A172 (cell line): ENCODE results near the gene DENND1A. TPM values are rescaled to one million over a fixed set of nuclear protein-coding genes. Genes with fewer than 3 reads are reported as not detected.
"Not testable (repeated sequence)": the region's sequence is repeated elsewhere in the genome, so short reads cannot be mapped to it uniquely, and the experiment has no call there.

Experiments used
- DNase-seq: peaks from one replicate; pipeline ENCODE4 v3.0.0-alpha.2; 2015; ENCODE audit warnings: low spot score
- total RNA-seq: library from RNA; depleted of rRNA; stranded (reverse); fragments of >200 nt; shearing (Covaris generic); gene quantifications from 2 replicates; pipeline ENCODE4 v1.2.3, GENCODE V29; 2014

Gene DENND1A
- total RNA-seq, 1 experiment from 2014 or later = 30.8 TPM

DNA sequence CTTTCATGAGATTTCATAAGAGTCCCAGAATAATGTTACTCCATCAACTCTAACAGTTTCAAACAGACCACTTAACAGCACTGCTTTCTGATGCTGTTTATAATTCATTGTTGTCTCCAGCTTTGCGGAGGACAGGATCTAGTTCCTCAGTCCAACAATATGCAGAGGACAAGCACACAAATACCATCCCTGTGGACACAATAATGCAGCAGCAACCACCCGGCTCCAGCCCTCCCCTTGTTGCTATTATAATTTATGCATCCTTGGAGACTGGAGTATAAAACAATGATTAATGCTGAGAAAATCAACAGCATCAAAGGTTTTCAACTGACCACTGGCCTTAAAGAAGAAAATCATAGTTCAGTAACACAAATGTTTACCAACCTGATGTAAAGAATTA is 108.3 kb downstream of the DENND1A start:
- DNase-seq = no peak

DNA sequence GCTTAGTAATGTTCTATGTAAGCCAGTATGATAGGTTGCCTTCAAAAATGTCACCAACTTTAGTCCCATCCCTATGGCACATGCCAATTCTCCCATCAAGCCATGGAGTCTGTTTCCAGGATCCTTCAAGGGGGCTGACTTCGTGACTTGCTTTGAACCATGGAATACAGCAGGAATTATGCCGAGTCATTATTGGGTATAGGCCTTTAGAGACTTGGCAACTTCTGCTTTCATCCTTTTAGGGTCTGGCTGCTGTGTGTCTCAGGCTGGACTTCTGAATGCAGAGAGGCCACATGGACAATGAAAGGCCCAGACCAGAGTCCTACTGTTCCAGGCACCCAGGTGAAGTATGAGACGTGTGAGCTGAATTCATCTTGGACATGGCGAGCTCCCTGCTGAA is 109.8 kb downstream of the DENND1A start:
- DNase-seq = no peak

- DNase-seq = no peak
Measured at GRCh38 chr9:123816817-123817472, 113.0 kb downstream of the DENND1A start.

DNA sequence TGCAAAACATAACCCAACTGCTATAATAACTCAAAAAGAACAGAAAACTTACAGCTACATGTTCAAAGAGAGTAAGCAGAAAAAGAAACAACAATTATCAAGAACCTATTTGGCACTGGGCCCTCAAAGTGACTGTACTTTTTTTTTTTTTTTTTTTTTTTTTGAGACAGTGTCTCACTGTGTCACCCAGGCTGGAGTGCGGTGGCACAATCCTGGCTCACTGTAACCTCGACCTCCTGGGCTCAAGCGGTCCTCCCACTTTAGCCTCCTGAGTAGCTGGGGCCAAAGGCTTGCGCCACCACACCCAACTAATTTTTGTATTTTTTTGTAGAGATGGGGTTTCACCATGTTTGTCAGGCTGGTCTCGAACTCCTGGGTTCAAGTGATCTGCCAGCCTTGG is 114.1 kb downstream of the DENND1A start:
- DNase-seq = not testable (repeated sequence)

- no peak for DNase-seq
Measured at GRCh38 chr9:123814496-123814895, 115.4 kb downstream of the DENND1A start.

DNA sequence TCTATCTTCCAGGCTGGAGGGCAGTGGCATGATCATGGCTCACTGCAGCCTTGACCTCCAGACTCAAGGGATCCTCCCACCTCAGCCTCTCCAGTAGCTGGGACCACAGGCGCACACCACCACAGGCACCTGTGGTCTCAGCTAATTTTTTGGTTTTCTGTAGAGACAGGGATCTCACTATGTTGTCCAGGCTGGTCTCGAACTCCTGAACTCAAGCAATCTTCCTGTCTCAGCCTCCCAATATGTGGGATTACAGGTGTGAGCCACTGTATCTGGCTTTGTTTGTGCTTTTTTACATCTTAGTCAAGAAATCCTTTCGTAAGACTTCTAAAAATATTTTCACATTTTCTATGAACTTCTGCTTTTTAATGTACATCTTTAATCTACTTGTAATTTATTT is 116.9 kb downstream of the DENND1A start:
- no peak for DNase-seq

DNA sequence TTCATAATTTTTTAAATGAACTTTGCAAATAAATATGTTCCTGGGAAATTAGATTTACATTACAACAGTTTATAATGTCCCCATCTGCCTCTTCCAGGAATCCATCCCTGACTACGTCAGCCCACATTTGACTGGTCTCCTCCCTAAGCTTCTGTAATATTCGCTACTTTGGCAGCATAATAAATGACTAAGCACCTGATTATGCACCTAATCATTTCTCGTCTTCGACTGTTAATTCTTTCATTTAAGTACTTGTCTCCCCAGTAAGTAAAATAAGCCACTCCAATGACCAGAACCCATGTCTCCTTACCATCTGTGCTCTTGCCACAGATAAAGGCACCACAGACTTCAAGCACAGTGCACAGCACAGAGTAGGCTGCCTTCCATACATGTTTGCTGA is 122.7 kb downstream of the DENND1A start:
- no peak for DNase-seq

GRCh38 chr9:123806829-123807228 is 123.1 kb downstream of the DENND1A start:
- no peak for DNase-seq

- DNase-seq = no peak
Measured at GRCh38 chr9:123798195-123798594, 131.7 kb downstream of the DENND1A start.

DNA sequence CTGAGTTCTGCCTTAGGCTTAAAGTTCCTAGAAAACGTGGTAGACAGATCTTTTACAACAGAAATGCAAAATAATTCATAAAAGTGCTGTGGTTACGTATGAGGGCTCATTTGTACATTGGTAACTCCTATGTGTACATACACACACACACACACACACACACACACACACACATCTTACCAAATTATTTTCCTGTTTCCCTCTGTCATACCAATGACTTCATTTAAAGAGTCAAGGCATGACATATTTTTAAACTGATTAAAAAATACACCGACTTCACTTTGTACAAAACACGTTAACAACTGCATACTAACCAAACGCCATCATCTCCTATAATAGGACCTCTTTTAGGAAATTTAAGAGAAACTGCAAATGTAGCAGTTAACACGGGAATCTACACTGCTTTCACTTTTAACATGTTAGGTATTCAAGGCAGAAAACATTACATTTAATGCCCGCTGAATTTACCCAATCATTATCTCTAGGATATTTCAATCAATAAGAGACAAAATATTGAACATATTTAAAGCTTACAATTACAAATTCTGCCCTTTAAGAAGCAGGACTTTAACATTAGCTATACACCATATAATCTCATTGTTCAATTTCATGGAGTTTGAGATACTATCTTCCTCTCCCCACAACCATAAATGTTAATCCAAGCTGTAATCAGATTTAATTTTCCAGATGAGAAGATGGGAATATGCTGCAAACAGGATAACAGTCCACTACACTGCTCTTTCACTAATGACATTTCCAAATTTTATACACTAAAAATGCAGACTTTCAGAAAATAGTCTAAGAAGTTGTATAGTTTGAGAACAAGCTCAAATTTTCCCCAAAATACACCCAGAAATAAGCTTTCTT is 133.1 kb downstream of the DENND1A start:
- no peak for DNase-seq

DNA sequence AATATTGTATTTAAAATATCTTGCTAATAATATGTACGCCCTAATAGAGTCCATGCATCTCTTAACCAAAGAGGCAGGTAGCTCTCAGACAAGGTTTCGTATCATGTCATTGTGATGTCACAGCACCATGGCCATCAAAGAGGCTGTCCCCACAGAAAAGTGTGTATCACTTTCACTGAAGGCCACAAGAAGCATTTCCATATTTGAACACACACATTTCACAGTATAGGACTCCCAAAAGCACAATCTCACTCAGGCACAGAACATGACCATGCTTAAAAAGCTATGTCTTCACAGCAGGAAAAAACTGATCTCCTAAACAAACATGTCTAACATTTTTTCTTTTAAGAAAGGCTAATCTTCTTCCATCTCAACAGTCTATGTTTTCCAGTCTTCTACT is 133.8 kb downstream of the DENND1A start:
- no peak for DNase-seq

DNA sequence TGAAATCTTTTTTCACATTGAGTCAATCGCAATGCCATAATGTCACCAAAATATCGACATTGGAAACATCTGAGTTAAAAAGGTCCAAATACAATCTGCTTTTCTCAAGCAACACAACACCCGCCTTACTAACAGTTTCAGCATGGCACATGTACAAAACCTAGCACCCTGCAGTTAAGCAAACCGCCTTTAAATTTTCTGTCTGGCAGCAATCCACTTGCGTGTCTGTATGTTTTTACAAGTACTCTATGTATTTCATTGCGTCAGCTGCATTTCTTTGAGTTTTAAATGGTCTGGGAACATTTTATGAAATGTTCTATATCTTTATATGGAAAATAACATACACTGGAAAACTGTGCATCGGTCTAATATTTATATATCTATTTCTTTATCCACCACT is 134.6 kb downstream of the DENND1A start:
- DNase-seq = no peak

DNA sequence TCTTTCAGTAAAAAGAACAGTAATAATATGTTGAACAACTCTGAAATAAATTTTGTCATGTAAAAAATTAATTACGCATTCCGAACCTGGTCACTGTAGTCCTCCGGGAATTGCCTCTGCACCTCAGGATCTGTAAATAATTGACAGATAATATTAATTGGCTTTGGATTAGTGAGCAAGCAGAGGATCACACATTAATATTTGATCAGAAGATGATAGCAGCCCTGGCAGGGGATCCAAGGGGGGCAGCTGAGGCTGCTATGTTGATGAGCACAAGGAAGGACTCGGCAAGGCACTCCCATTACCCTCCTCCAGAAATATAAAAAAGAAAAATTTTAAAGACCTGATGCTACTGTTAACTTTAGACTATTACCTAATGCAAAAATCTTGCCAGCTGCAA is 137.4 kb downstream of the DENND1A start:
- no peak for DNase-seq

- no peak for DNase-seq
Measured at GRCh38 chr9:123789554-123790292, 140.2 kb downstream of the DENND1A start.

GRCh38 chr9:123787416-123787815 is 142.5 kb downstream of the DENND1A start:
- DNase-seq = no peak

DNA sequence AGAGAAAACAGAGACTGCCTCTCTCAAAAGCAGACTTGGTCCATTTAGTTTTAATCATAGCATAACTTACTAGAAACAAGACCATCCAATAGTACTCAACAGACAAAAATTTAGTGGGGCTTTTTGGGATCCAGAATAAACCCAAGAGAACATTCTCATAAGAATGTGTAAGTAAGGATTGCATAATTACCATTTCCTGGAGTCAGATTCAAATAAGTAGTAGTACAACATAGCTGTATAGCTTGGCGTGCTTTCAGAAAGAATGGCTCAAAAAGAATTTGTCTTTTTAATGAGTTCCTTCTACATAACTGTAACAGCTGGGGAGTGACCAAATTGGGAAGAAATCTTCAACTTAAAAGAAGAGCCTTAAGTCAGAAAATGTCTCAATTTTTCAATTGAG is 145.4 kb downstream of the DENND1A start:
- no peak for DNase-seq

DNA sequence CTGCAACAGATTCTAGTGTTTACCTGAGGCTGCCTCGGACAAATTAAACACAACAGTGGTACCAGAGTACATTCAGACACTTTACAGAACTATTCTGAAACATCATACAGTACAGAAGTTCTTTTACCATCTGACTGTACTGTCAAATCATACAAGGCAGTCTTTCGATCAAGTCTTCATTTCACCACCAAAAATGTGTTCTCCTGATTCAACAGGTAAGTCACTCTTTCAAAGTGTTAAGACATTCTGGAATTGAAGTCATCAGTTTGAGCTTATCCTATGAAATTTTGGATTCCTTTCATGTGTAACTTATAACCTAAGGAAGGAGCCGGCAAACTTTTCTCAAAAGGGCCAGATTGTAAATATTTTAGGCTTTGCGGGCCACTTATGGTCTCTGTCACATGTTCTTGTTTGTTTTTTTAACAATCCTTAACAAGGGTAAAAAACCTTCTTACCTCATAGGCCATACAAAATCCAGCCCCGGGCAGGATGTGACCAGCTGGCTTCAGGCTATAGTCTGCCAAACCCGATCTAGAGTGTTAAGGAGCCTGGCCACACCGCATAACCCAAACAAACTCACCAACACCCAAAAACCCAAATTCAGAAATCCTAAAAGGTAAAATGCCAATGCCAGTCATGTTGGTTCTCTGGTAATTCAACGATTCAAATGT is 151.6 kb downstream of the DENND1A start:
- DNase-seq = no peak

DNA sequence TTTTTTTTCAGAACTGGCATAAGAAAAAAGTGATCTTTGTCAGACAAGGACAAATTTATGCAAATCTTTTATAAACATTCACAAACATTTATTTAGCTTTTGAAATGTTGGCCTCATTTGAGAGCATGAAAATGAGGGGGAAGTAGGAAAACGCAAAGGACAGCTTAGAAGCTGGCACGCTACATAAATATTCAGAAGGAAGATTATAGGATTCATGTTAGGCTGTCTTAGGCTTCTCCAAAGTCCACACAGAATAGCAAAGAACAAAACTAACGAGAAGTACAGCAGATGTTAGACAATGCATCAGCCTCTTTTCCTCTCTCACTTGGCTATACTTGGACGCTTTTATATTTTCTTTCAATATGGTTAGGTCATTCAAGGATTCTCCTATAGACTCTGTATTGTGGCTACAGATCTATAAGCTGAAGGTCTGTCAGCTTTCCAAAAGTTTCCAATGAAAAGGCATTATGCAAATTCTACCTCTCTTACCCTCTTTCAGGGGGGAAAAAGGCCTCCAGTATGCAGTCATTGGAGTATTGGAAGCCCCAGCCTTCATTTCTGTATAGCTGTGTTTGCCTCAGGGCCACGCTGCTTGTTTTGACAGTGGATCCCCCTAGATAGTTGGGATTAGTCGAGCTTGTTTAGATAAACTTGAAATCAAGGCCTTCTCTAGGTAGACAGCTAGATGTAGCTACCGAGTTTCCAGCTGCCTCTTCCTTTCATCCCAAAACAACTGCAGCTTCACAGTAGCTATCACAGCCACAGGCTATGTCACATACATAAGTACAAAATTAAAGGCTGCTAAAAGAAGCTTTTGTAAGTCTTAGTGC is 153.0 kb downstream of the DENND1A start:
- DNase-seq = no peak

DNA sequence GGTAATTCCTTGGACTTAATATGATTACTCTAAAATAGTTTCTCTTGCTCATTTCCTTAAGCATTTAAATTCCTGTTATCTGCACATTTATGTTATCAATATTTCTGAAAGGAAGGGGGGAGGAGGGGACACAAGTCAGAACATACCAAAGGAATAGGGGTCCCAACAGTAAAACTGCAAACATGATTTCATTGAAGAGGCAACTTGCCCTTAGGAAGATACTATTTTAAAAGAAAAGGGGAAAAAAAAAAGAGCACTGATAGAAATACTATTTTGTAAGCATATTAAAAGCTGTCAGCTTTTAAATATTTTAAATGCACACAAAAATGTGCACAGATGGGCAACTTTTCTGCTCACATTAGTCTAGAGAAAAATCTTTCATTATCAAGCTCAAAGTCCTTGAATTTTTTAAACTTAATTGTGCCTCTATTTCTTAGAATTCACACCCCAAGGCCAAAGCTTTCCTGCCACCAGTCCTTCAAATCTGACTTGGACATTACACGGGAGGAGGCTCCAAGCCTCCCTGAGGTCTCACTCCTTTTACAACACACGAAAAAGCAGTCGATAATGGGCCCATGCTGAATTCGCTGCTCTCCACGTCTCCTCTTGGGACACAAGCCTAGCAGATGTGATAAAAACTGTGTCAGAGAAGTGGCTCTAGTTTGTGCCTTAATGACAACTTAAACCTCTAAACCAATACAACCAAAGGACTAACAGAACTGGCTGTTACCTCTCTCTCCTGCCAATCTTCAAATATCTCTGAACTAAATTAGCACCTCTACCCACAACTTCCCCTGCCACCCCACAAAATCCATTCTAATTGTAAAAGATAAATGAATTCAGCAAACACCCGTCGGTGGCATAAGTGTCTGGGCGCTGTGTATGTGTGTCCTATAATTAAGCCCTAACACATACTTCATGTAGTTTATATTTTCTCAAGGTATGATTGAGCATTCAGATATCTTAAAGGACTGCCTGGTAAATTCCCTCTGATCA is 154.3 kb downstream of the DENND1A start:
- DNase-seq = no peak

DNA sequence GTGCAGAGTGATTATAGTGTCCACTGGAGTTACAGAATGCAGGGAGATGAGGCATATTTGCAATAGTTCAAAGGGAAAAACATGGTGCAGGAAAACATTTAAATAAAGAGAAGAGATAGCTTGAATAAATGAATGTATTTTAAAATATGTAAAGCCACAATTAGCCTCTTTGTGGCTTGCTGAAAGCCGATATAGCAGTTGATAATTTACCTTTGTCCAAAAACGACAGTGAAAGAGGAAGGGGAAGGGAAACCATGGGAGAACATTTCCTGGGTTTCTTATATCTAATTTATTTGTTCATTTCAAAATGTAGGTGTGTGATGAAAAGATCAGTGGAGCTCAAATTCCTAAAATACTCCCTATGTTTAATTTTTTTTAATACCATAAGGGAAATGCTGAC is 156.1 kb downstream of the DENND1A start:
- DNase-seq = no peak
